GM12801 (cell line): ENCODE data around the gene CERS3.

Experiments used
- CTCF ChIP-seq: IDR thresholded peaks from one replicate; pipeline ENCODE4 v1.5.1; 2011; ENCODE audit warnings: control low read depth; ENCODE audit not compliant: insufficient read length; ENCODE audit errors: extremely low read depth

The CERS3 gene

GRCh38 chr15:100466073-100466472, 62.7 kb downstream of the CERS3 start:
- TF ChIP-seq CTCF: no peak

DNA sequence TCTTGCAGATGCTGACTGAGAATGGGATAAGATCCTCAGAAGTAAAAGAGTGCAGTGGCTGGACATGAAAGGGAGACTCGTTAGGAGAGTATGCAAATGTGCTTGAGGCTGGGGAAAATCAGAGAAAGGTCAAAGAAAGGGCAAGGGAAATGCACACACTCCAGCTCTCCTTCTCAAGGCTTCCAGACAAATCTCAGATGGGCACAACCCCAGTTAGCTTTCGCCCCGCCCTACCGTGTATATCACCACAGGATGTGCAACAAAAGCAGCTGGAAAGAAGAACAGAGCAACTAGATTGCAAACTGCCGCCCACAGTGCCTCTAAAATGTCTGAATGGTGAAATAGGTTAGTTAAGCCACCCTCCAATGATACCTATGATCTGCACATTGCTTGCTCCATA, 63.9 kb downstream of the CERS3 start:
- no peak for TF ChIP-seq CTCF

DNA sequence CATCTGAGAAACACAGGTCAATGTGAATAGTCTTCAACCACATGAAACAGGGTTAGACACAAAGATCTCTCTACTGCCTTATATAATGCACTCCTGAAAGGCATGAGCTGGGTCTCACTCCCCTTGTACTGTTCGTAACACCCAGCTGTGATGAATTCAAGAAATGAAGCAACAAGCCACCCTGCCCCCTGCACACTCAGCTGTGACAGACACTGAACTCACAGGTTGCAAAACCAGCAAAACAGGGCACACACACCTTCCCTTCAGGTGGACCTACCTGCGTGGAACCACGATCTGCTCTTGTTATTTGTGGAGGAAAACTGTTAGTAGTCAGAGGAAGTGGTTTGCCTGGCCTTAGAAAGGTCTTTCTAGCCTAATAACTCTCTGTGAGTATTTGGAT, 64.5 kb downstream of the CERS3 start:
- no peak for TF ChIP-seq CTCF

GRCh38 chr15:100463515-100463914, 65.2 kb downstream of the CERS3 start:
- TF ChIP-seq CTCF: no peak

- no peak for TF ChIP-seq CTCF
Measured at GRCh38 chr15:100461049-100461448, 67.7 kb downstream of the CERS3 start.

- no peak for TF ChIP-seq CTCF
Measured at GRCh38 chr15:100457201-100457600, 71.5 kb downstream of the CERS3 start.

DNA sequence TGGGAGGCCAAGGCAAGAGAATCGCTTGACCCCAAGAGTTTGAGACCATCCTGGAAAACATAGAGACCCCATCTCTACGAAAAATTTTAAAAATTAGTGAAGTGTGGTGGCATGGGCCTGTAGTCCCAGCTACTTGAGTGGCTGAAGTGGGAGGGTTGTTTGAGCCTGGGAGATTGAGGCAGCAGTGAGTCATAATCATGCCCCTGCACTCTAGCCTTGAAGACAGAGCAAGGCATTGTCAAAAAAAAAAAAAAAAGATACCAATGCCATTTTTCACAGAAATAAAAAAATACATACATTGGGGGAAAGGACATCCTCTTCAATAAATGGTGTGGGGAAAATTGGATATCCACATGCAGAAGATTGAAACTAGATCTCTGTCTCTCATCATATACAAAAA, 74.6 kb downstream of the CERS3 start:
- TF ChIP-seq CTCF: no peak

- no peak for TF ChIP-seq CTCF
Measured at GRCh38 chr15:100448481-100448880, 80.3 kb downstream of the CERS3 start.
